CD4-positive, alpha-beta T cell treated with Interleukin-17A for 4 hours (primary cell): Measurements from ENCODE around the gene NME4.
A peak's percentile ranks its signal among the peaks of the same experiment; 100 is the strongest.

Source experiments
- DNase-seq: peaks from one replicate; pipeline ENCODE4 v3.0.0-alpha.2; 2020; ENCODE audit warnings: mixed read lengths

NME4 gene

GRCh38 chr16:363766-364490 lies 33.1 kb upstream of the NME4 start:
- DNase-seq: no peak

- DNase-seq: no peak
These were observed 32.2 kb upstream of the NME4 start for GRCh38 chr16:364595-365491.

- DNase-seq: no peak
These were observed 30.5 kb upstream of the NME4 start for GRCh38 chr16:366476-366875.

- no peak for DNase-seq
These were observed 29.6 kb upstream of the NME4 start for GRCh38 chr16:367333-367903.

GRCh38 chr16:368388-369158 lies 28.4 kb upstream of the NME4 start:
- no peak for DNase-seq

- no peak for DNase-seq
These were observed 27.6 kb upstream of the NME4 start for GRCh38 chr16:369275-369865.

GRCh38 chr16:369866-370436 lies 27.0 kb upstream of the NME4 start:
- DNase-seq: no peak

- DNase-seq: peak; percentile 94
These were observed 26.6 kb upstream of the NME4 start, which contains the start of gene MRPL28 for GRCh38 chr16:370443-370842. Gene MRPL28, minus strand, starts transcription at chr16:370538. Its CDS starts 320 bp downstream, at chr16:370218.

GRCh38 chr16:370979-371514 lies 26.0 kb upstream of the NME4 start:
- DNase-seq: no peak

GRCh38 chr16:371515-372301 lies 25.3 kb upstream of the NME4 start:
- DNase-seq: no peak

- no peak for DNase-seq
These were observed 24.6 kb upstream of the NME4 start for GRCh38 chr16:372302-372983.

- DNase-seq: peak; percentile 1
These were observed 23.9 kb upstream of the NME4 start for GRCh38 chr16:373020-373598.

GRCh38 chr16:373848-374615 lies 23.0 kb upstream of the NME4 start:
- DNase-seq: no peak

GRCh38 chr16:374616-374926 lies 22.4 kb upstream of the NME4 start:
- DNase-seq: peak; percentile 2

- DNase-seq: no peak
These were observed 21.8 kb upstream of the NME4 start for GRCh38 chr16:375212-375611.

GRCh38 chr16:375927-376816 lies 20.8 kb upstream of the NME4 start:
- no peak for DNase-seq

- DNase-seq: no peak
These were observed 20.1 kb upstream of the NME4 start for GRCh38 chr16:376817-377418.

- DNase-seq: no peak
These were observed 19.5 kb upstream of the NME4 start for GRCh38 chr16:377419-377951.
